ENCODE results near the gene GK. TPM values are rescaled to one million over a fixed set of nuclear protein-coding genes. Genes with fewer than 3 reads are reported as not detected.

GK gene
- polyA plus RNA-seq, 1 donor (not counting 4 experiments of a cell fraction or from before 2014, with no cell fraction given) = 2.0 TPM

- DNase-seq (ENCODE audit: low read depth, low spot score) = no peak
- no peak overlapping the region for H3K27ac ChIP-seq (ENCODE audit: control insufficient read depth, insufficient read depth, low read length)
Measured at GRCh38 chrX:30654989-30655607, 1.9 kb downstream of the GK start.

GRCh38 chrX:30655991-30656390 is 2.8 kb downstream of the GK start:
- H3K9ac ChIP-seq (ENCODE audit: control insufficient read depth, extremely low read depth, insufficient read depth, low read length) = no peak overlapping the region
- no peaks in the 10 kb centered on the region for H3K36me3 ChIP-seq (ENCODE audit: control insufficient read depth in 2 of 2, extremely low read depth in 1 of 2, insufficient read depth in 2 of 2, low read length in 2 of 2)
- TF ChIP-seq, protein P1, sequence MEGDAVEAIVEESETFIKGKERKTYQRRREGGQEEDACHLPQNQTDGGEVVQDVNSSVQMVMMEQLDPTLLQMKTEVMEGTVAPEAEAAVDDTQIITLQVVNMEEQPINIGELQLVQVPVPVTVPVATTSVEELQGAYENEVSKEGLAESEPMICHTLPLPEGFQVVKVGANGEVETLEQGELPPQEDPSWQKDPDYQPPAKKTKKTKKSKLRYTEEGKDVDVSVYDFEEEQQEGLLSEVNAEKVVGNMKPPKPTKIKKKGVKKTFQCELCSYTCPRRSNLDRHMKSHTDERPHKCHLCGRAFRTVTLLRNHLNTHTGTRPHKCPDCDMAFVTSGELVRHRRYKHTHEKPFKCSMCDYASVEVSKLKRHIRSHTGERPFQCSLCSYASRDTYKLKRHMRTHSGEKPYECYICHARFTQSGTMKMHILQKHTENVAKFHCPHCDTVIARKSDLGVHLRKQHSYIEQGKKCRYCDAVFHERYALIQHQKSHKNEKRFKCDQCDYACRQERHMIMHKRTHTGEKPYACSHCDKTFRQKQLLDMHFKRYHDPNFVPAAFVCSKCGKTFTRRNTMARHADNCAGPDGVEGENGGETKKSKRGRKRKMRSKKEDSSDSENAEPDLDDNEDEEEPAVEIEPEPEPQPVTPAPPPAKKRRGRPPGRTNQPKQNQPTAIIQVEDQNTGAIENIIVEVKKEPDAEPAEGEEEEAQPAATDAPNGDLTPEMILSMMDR (optimal IDR thresholded peaks at IDR 0.05 in 1 of 3, IDR thresholded peaks at IDR 0.05 in 1 of 3, conservative IDR thresholded peaks at IDR 0.05 in 1 of 3; ENCODE audit: extremely low read depth in 1 of 3, insufficient read depth in 2 of 3, low read length in 3 of 3) = no peak
- TF ChIP-seq EZH2 (IDR thresholded peaks at IDR 0.05; ENCODE audit: low read length) = no peak
- H3K4me3 ChIP-seq (ENCODE audit: control insufficient read depth in 2 of 3, extremely low read depth in 1 of 3, insufficient read depth in 2 of 3, low read depth in 1 of 3, low read length in 3 of 3) = no peak overlapping the region
- no peaks in the 10 kb centered on the region for H3K9me3 ChIP-seq (ENCODE audit: control insufficient read depth, low read depth, low read length)
- FAIRE-seq (no peak), DNase-seq (ENCODE audit: low read depth, low spot score) (no peak)
- H3K79me2 ChIP-seq (ENCODE audit: control insufficient read depth, insufficient read depth, low read length) = no peaks in the 10 kb centered on the region
- H4K20me1 ChIP-seq (ENCODE audit: control insufficient read depth, extremely low read depth, insufficient read depth, low read length) = no peaks in the 10 kb centered on the region
- no peaks in the 10 kb centered on the region for H3K9me1 ChIP-seq (ENCODE audit: control insufficient read depth, extremely low read depth, insufficient read depth, low read length)
- peaks cover 11% of the 10 kb centered on the region for H3K4me1 ChIP-seq (ENCODE audit: control insufficient read depth, extremely low read depth, insufficient read depth, low read length)
- no peak overlapping the region for H2AFZ ChIP-seq (ENCODE audit: control insufficient read depth, low read length)
- H3K4me2 ChIP-seq (ENCODE audit: control insufficient read depth, extremely low read depth, insufficient read depth, low read depth, low read length) = no peak overlapping the region
- no peak overlapping the region for H3K27ac ChIP-seq (ENCODE audit: control insufficient read depth, insufficient read depth, low read length)
- dilution Hi-C loops (cut with MboI; ENCODE audit: extremely low pct_ligation_motif_present, low sequenced_read_pairs) = no loop called here
- H3K27me3 ChIP-seq (ENCODE audit: control insufficient read depth, extremely low read depth, insufficient read depth, low read length) = no peaks in the 10 kb centered on the region

More at GRCh38 chrX:30654989-30655607, 1.9 kb downstream of the GK start:
- Histone ChIP-seq H4K20me1 (ENCODE audit: control insufficient read depth, extremely low read depth, insufficient read depth, low read length) (no peaks in the 10 kb centered on the region), H3K27me3 (ENCODE audit: control insufficient read depth, extremely low read depth, insufficient read depth, low read length) (no peaks in the 10 kb centered on the region), H3K4me2 (ENCODE audit: control insufficient read depth, extremely low read depth, insufficient read depth, low read depth, low read length) (peak overlapping the region; percentile 3), H2AFZ (ENCODE audit: control insufficient read depth, low read length) (no peak overlapping the region), H3K9ac (ENCODE audit: control insufficient read depth, extremely low read depth, insufficient read depth, low read length) (no peak overlapping the region), H3K4me1 (ENCODE audit: control insufficient read depth, extremely low read depth, insufficient read depth, low read length) (peaks cover 11% of the 10 kb centered on the region), H3K9me3 (ENCODE audit: control insufficient read depth, low read depth, low read length) (no peaks in the 10 kb centered on the region), H3K4me3 (ENCODE audit: control insufficient read depth in 2 of 3, extremely low read depth in 1 of 3, insufficient read depth in 2 of 3, low read depth in 1 of 3, low read length in 3 of 3) (no peak overlapping the region), H3K79me2 (ENCODE audit: control insufficient read depth, insufficient read depth, low read length) (no peaks in the 10 kb centered on the region), H3K9me1 (ENCODE audit: control insufficient read depth, extremely low read depth, insufficient read depth, low read length) (no peaks in the 10 kb centered on the region), H3K36me3 (ENCODE audit: control insufficient read depth in 2 of 2, extremely low read depth in 1 of 2, insufficient read depth in 2 of 2, low read length in 2 of 2) (no peaks in the 10 kb centered on the region)
- FAIRE-seq = no peak
- dilution Hi-C loops (cut with MboI; ENCODE audit: extremely low pct_ligation_motif_present, low sequenced_read_pairs) = no loop called here
- TF ChIP-seq, protein P1 (optimal IDR thresholded peaks at IDR 0.05 in 1 of 3, IDR thresholded peaks at IDR 0.05 in 1 of 3, conservative IDR thresholded peaks at IDR 0.05 in 1 of 3; ENCODE audit: extremely low read depth in 1 of 3, insufficient read depth in 2 of 3, low read length in 3 of 3) = no peak
- no peak for TF ChIP-seq EZH2 (IDR thresholded peaks at IDR 0.05; ENCODE audit: low read length)

All from keratinocyte (primary cell).